ENCODE results near the gene CCNL1.

Gene CCNL1

GRCh38 chr3:157135671-157136396 lies 24.1 kb downstream of the CCNL1 start:
- Histone ChIP-seq H2BK12ac (ENCODE audit: low read length) (no peak overlapping the region), H3K4ac (ENCODE audit: low read length) (no peak overlapping the region), H2BK5ac (ENCODE audit: low read length) (no peak overlapping the region), H3K18ac (ENCODE audit: low read length) (no peak overlapping the region), H2AK5ac (ENCODE audit: low read depth, low read length) (no peak overlapping the region), H3K27me3 (ENCODE audit: control insufficient read depth in 3 of 3, insufficient read depth in 3 of 3, low read depth in 1 of 3, low read length in 3 of 3) (no peaks in the 10 kb centered on the region), H2BK15ac (ENCODE audit: low read length) (no peak overlapping the region), H3K27ac (replicated peaks; ENCODE audit: low read length) (no peak overlapping the region), H3K9me3 (replicated peaks in 1 of 2; ENCODE audit: control insufficient read depth in 2 of 2, insufficient read depth in 1 of 2, low read depth in 1 of 2, low read length in 2 of 2) (peaks cover 0 to 2% of the 10 kb centered on the region in 2 donors), H3K79me1 (ENCODE audit: low read depth, low read length) (no peaks in the 10 kb centered on the region), H4K8ac (ENCODE audit: low read depth, low read length) (no peak overlapping the region), H3K23ac (ENCODE audit: low read depth, low read length, poor library complexity) (no peak overlapping the region), H2BK120ac (ENCODE audit: low read depth, low read length) (no peak overlapping the region), H3K36me3 (replicated peaks in 1 of 2; ENCODE audit: control insufficient read depth in 2 of 2, insufficient read depth in 2 of 2, low read length in 2 of 2) (peaks cover 2 to 4% of the 10 kb centered on the region in 2 donors), H3K9ac (ENCODE audit: low read depth, low read length, poor library complexity) (no peak overlapping the region), H2AFZ (ENCODE audit: low read length) (no peak overlapping the region), H3K4me3 (ENCODE audit: low read length in 2 of 2) (no peak overlapping the region), H3K4me1 (ENCODE audit: control insufficient read depth in 2 of 2, insufficient read depth in 1 of 2, low read depth in 1 of 2, low read length in 2 of 2) (peaks cover 0 to 5% of the 10 kb centered on the region in 2 donors), H3K14ac (ENCODE audit: low read length) (no peak overlapping the region), H3K4me2 (ENCODE audit: insufficient read depth, low read length, poor library complexity, severe bottlenecking) (no peak overlapping the region), H4K91ac (ENCODE audit: low read depth, low read length, poor library complexity) (no peak overlapping the region)
- no peak for DNase-seq (ENCODE audit: low spot score)
- no CpG with 5 or more reads among the region's 5 CpGs for WGBS, 2 donors (ENCODE audit: extremely low coverage in 2 of 2, insufficient read length in 2 of 2, insufficient replicate concordance in 1 of 2)

GRCh38 chr3:157134620-157135191 lies 25.2 kb downstream of the CCNL1 start:
- Histone ChIP-seq H4K91ac (ENCODE audit: low read depth, low read length, poor library complexity) (no peak overlapping the region), H3K4me3 (ENCODE audit: low read length in 2 of 2) (no peak overlapping the region), H3K9ac (ENCODE audit: low read depth, low read length, poor library complexity) (no peak overlapping the region), H2BK12ac (ENCODE audit: low read length) (no peak overlapping the region), H2AK5ac (ENCODE audit: low read depth, low read length) (no peak overlapping the region), H3K23ac (ENCODE audit: low read depth, low read length, poor library complexity) (no peak overlapping the region), H2AFZ (ENCODE audit: low read length) (no peak overlapping the region), H3K27me3 (ENCODE audit: control insufficient read depth in 3 of 3, insufficient read depth in 3 of 3, low read depth in 1 of 3, low read length in 3 of 3) (no peaks in the 10 kb centered on the region), H4K8ac (ENCODE audit: low read depth, low read length) (no peak overlapping the region), H3K27ac (replicated peaks; ENCODE audit: low read length) (no peak overlapping the region), H2BK120ac (ENCODE audit: low read depth, low read length) (no peak overlapping the region), H3K4ac (ENCODE audit: low read length) (no peak overlapping the region), H3K4me1 (ENCODE audit: control insufficient read depth in 2 of 2, insufficient read depth in 1 of 2, low read depth in 1 of 2, low read length in 2 of 2) (peaks cover 9 to 13% of the 10 kb centered on the region in 2 donors), H3K36me3 (replicated peaks in 1 of 2; ENCODE audit: control insufficient read depth in 2 of 2, insufficient read depth in 2 of 2, low read length in 2 of 2) (peaks cover 2 to 4% of the 10 kb centered on the region in 2 donors), H3K4me2 (ENCODE audit: insufficient read depth, low read length, poor library complexity, severe bottlenecking) (no peak overlapping the region), H3K18ac (ENCODE audit: low read length) (no peak overlapping the region), H2BK5ac (ENCODE audit: low read length) (no peak overlapping the region), H3K79me1 (ENCODE audit: low read depth, low read length) (no peaks in the 10 kb centered on the region), H3K14ac (ENCODE audit: low read length) (no peak overlapping the region), H2BK15ac (ENCODE audit: low read length) (no peak overlapping the region), H3K9me3 (replicated peaks in 1 of 2; ENCODE audit: control insufficient read depth in 2 of 2, insufficient read depth in 1 of 2, low read depth in 1 of 2, low read length in 2 of 2) (peaks cover 0 to 2% of the 10 kb centered on the region in 2 donors)
- WGBS, 2 donors (ENCODE audit: extremely low coverage in 2 of 2, insufficient read length in 2 of 2, insufficient replicate concordance in 1 of 2), result no CpG with 5 or more reads among the region's 1 CpG
- DNase-seq (ENCODE audit: low spot score), result no peak

DNA sequence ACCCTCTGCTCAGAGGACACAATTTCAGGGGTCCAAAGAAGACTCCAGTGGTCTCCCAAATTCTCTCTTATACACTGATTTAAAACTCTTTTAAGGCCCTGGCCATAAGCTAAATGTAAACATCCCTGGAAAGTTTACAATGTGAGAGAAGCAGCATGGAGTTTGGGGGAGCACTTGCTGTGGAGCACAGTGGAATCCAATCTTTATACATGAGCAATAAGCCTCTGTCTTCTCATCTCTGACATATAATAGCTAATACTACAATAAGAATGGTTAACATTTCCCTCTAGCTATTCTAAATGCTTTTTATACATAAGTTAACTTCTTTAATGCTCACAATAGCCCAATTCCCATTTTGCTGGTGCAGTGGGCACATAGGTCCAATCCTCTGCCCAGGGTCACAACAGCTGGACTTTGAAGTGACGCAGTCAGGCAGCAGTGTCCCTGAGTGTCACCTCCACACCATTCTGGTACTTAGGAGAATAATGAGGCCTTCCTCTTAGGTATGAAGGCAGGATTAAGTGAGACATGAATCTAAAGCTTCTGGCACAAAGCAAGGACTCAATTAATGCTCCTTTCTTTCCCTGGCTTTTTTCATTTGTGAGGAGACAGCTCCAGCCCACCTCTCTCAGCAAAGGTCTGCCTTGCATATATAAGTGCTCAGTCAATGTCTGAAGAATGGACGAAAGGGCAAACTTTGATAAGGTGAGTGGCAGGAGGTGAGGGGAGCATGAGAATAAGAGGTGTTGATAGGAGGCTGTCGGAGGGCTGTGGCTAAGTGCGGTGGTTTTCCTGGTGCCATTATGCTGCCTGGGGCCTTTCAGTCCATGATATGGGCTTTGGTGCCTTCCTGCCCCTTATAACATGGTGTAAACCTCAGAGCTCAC lies 26.3 kb downstream of the CCNL1 start:
- Histone ChIP-seq H3K4me1 (ENCODE audit: control insufficient read depth in 2 of 2, insufficient read depth in 1 of 2, low read depth in 1 of 2, low read length in 2 of 2) (peaks cover 12 to 18% of the 10 kb centered on the region in 2 donors), H3K9me3 (replicated peaks in 1 of 2; ENCODE audit: control insufficient read depth in 2 of 2, insufficient read depth in 1 of 2, low read depth in 1 of 2, low read length in 2 of 2) (peaks cover 0 to 2% of the 10 kb centered on the region in 2 donors), H3K18ac (ENCODE audit: low read length) (no peak overlapping the region), H3K36me3 (replicated peaks in 1 of 2; ENCODE audit: control insufficient read depth in 2 of 2, insufficient read depth in 2 of 2, low read length in 2 of 2) (peaks cover 2 to 4% of the 10 kb centered on the region in 2 donors), H2AK5ac (ENCODE audit: low read depth, low read length) (no peak overlapping the region), H3K27me3 (ENCODE audit: control insufficient read depth in 3 of 3, insufficient read depth in 3 of 3, low read depth in 1 of 3, low read length in 3 of 3) (no peaks in the 10 kb centered on the region), H2BK15ac (ENCODE audit: low read length) (no peak overlapping the region), H2AFZ (ENCODE audit: low read length) (no peak overlapping the region), H3K4me3 (ENCODE audit: low read length in 2 of 2) (no peak overlapping the region), H3K4me2 (ENCODE audit: insufficient read depth, low read length, poor library complexity, severe bottlenecking) (no peak overlapping the region), H4K91ac (ENCODE audit: low read depth, low read length, poor library complexity) (no peak overlapping the region), H3K27ac (replicated peaks; ENCODE audit: low read length) (no peak overlapping the region), H3K79me1 (ENCODE audit: low read depth, low read length) (no peaks in the 10 kb centered on the region), H3K4ac (ENCODE audit: low read length) (no peak overlapping the region), H3K9ac (ENCODE audit: low read depth, low read length, poor library complexity) (no peak overlapping the region), H3K23ac (ENCODE audit: low read depth, low read length, poor library complexity) (no peak overlapping the region), H2BK5ac (ENCODE audit: low read length) (no peak overlapping the region), H4K8ac (ENCODE audit: low read depth, low read length) (no peak overlapping the region), H2BK120ac (ENCODE audit: low read depth, low read length) (no peak overlapping the region), H3K14ac (ENCODE audit: low read length) (no peak overlapping the region), H2BK12ac (ENCODE audit: low read length) (no peak overlapping the region)
- no peak for DNase-seq (ENCODE audit: low spot score)
- WGBS, 2 donors (ENCODE audit: extremely low coverage in 2 of 2, insufficient read length in 2 of 2, insufficient replicate concordance in 1 of 2), result no CpG with 5 or more reads among the region's 4 CpGs

DNA sequence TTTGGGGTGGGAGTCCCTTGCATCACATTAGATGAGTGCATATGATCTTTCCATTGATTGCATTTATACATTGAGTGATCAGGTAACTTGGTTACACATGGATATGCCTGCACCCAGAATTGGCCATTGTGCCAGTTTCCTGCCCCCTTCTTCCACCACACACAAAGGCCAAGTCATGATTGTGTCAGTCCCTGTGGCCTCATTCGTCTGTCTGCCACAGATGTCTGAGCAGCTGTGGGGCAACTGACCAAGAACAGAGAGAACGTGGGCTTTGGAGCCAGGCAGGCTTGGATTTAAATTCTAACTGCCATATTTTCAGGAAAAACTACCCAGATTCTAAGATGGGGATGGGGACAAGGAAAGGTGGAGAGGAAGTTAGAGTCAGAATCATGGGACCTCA lies 27.0 kb downstream of the CCNL1 start:
- Histone ChIP-seq H2BK120ac (ENCODE audit: low read depth, low read length) (no peak overlapping the region), H3K9ac (ENCODE audit: low read depth, low read length, poor library complexity) (no peak overlapping the region), H2AK5ac (ENCODE audit: low read depth, low read length) (no peak overlapping the region), H3K18ac (ENCODE audit: low read length) (no peak overlapping the region), H3K4ac (ENCODE audit: low read length) (no peak overlapping the region), H4K8ac (ENCODE audit: low read depth, low read length) (no peak overlapping the region), H3K27ac (replicated peaks; ENCODE audit: low read length) (no peak overlapping the region), H3K9me3 (replicated peaks in 1 of 2; ENCODE audit: control insufficient read depth in 2 of 2, insufficient read depth in 1 of 2, low read depth in 1 of 2, low read length in 2 of 2) (no peaks in the 10 kb centered on the region), H3K4me1 (ENCODE audit: control insufficient read depth in 2 of 2, insufficient read depth in 1 of 2, low read depth in 1 of 2, low read length in 2 of 2) (peaks cover 12 to 18% of the 10 kb centered on the region in 2 donors), H3K79me1 (ENCODE audit: low read depth, low read length) (no peaks in the 10 kb centered on the region), H4K91ac (ENCODE audit: low read depth, low read length, poor library complexity) (no peak overlapping the region), H3K4me3 (ENCODE audit: low read length in 2 of 2) (no peak overlapping the region), H2BK12ac (ENCODE audit: low read length) (no peak overlapping the region), H3K36me3 (replicated peaks in 1 of 2; ENCODE audit: control insufficient read depth in 2 of 2, insufficient read depth in 2 of 2, low read length in 2 of 2) (no peaks in the 10 kb centered on the region), H2BK15ac (ENCODE audit: low read length) (no peak overlapping the region), H3K4me2 (ENCODE audit: insufficient read depth, low read length, poor library complexity, severe bottlenecking) (no peak overlapping the region), H3K27me3 (ENCODE audit: control insufficient read depth in 3 of 3, insufficient read depth in 3 of 3, low read depth in 1 of 3, low read length in 3 of 3) (no peaks in the 10 kb centered on the region), H2BK5ac (ENCODE audit: low read length) (no peak overlapping the region), H2AFZ (ENCODE audit: low read length) (no peak overlapping the region), H3K23ac (ENCODE audit: low read depth, low read length, poor library complexity) (no peak overlapping the region), H3K14ac (ENCODE audit: low read length) (no peak overlapping the region)
- DNase-seq (ENCODE audit: low spot score), result no peak
- no CpG with 5 or more reads among the region's 2 CpGs for WGBS, 2 donors (ENCODE audit: extremely low coverage in 2 of 2, insufficient read length in 2 of 2, insufficient replicate concordance in 1 of 2)

Measured in neuronal stem cell (in vitro differentiated cells).